Suprapubic skin (tissue), 3 donors: ENCODE measurements around the gene PLOD3.

Source experiments
- CTCF ChIP-seq, 2 donors: fragments of 200-600 bp in 1 of 2; fragments of 450-650 bp in 1 of 2; sonication (generic) in 1 of 2; IDR thresholded peaks; one replicate each; pipeline ENCODE4 v1.5.1; 2016 to 2019; ENCODE audit warnings: antibody characterized with exemption in 2 of 2, mild to moderate bottlenecking in 1 of 2, moderate library complexity in 1 of 2
- EP300 ChIP-seq: sonication (generic); formaldehyde crosslinking; IDR thresholded peaks from one replicate; pipeline ENCODE4 v1.6.1; 2017; ENCODE audit warnings: antibody characterized with exemption

- TF ChIP-seq CTCF (IDR thresholded peaks at IDR 0.05) (no peak), EP300 (no peak)
Observed at GRCh38 chr7:101174322-101174854, 43.0 kb downstream of the PLOD3 start.
